Cerebellar nuclear complex (tissue), 1 donor: ENCODE measurements around the gene ARHGAP18.

Source experiments
- DNase-seq, 2 experiments: peaks; one replicate each; lab custom pipeline; 2025; lab: John Stamatoyannopoulos, UW

Gene ARHGAP18

GRCh38 chr6:129643176-129643575 is 66.8 kb downstream of the ARHGAP18 start:
- no peak for DNase-seq

- no peak for DNase-seq
These were observed 67.7 kb downstream of the ARHGAP18 start for GRCh38 chr6:129642322-129642721.

DNA sequence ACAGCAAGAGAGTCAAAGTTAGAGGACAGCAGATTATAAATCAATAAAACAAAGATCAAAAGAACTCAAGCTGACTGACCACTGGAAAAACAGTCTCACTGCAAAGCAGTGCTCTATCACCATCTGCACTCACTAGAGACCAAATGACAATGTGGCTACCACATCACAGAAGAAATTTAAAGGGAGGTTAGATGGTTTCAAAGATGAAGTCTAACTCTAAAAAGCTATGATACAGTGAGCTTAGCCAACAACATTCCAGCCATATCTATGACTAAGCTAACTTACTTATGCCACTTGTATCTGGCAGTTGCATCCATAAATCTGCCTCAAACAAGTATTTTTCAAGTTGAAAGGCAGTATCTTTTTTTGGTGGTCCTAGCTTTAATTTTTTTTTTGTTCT is 68.6 kb downstream of the ARHGAP18 start:
- no peak for DNase-seq

DNA sequence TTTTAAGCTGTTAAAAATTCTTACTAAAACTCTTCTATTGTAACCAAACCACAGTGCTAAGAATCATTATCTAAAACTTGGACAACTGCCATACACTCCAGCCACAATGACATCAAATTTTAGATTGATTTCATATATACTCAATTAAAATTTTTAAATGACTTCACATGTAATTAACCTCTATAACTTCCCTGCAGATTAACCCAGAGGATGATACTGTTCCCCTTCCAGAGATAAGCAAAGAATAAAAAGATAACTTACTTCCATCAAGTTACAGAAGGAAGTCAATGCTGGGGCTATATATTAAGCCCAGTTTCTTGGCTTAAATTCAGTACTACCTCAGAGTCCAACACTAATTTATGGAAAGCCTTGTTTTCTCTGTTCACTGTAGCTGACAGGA is 71.3 kb downstream of the ARHGAP18 start:
- DNase-seq = no peak

DNA sequence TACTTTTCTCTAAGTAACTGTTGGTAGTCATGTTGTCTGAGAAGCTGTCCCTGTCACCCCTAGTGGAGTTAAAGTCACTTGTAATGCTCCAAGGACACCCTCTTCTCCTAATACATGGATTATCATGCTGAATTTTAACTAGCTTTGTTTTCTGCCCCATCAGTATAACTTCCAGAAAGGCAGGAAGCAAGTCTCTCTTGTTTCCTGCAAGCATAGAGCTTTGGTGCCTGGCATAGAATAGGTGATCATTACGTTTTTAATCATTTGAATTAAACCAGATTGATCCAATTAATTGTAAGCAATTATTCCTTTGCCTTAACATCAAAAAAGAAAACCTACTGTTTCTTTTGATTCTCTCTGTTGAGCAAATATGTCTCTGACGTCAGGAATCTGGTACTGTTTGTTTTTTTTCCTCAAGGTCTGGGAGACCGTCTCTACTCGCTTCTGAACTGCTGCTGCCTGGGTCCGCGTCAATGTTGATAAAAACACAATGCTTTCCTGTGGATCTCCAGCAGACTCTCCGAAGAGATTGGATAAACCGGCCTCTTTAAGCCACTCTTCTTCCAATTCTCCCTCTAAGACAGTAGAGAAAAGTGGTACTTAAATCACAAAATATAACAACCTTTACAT is 71.8 kb downstream of the ARHGAP18 start:
- DNase-seq = no peak

- no peak for DNase-seq
These were observed 72.5 kb downstream of the ARHGAP18 start for GRCh38 chr6:129637340-129638054.

DNA sequence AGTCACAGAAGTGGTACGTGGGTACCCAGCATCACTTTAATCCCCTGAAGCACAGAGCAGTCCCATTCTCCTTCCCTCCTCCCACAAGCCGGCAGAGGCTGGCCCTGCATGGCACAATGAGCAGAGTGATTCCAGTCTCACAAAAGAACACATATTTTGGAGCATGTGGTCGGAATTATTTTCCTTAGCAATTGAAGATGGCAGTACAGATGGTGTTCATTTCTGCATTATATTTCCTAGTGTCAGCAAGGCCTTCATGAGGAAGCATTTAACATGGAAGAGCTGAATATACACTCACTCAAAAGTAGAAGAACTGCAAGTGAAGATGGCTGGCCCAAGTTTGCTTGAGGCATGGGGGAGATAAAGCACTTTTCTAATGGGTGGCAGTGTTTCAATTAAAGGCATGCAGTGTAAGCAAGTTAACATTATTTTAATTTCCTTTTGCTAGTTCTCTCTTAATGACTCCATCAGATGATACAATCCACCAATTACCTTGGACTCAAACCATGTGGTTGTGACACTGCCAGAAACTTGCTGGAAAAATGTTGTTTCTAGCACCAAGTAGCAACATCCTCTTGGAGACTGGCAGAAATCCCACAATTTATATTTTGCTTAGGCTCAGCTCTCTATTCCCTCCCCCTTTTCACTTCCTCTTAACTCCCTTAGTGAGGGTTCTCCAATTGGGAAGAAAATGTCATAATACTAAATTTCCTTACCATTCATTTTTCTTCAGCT is 74.4 kb downstream of the ARHGAP18 start:
- no peak for DNase-seq

DNA sequence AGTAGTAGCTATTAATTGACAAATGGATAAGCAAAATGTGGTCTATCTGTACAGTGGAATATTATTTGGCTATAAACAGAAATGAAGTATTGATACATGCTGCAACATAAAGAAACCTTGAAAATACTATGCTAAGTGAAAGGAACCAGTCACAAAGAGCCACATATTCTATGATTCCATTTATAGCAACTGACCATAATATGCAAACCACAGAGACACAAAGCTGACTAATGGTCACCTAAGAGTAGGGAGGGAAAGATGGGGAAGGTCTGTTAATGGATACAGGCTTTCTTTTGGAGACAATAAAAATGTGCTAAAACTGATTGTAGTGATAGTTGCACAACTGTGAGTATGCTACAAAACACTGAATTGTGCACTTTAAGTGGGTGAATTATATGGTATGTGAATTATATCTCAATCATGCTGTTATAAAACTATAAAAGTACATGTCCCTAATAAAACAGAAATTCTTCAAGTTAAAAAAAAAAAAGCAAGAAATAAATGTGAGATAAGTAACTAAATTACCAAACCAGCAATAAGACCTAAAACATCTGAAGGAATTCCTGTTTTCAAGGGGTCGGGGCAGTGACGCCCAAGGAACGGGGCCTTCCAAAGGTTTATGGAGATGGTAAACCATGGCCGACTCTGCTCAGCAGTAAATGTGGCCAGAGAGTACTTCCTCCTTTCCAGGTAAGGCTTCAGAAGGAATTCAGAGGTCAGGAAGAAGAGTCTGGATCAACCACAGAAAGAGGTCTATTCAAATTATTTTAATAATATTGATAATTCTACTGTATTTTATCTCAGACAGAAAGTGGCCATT is 75.4 kb downstream of the ARHGAP18 start:
- DNase-seq = no peak

DNA sequence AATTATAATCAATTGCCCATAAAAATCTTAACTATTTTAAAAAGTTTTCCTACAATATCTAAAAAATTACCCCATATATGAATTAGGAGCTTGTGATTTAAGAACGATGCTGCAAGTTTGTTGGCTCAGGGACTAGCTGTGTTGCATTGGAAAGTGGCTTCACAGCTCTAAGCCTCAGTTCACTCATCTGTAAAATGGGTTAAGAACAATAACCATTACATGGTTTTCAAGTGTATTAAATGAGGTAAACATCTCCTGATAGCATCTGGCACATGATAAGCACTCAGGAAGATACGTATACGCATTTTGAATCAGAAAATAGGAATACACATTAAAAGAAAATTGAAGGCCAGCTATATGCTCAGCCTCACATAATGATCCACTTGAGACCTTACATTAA is 76.4 kb downstream of the ARHGAP18 start:
- no peak for DNase-seq

GRCh38 chr6:129632172-129632613 is 77.8 kb downstream of the ARHGAP18 start:
- no peak for DNase-seq

DNA sequence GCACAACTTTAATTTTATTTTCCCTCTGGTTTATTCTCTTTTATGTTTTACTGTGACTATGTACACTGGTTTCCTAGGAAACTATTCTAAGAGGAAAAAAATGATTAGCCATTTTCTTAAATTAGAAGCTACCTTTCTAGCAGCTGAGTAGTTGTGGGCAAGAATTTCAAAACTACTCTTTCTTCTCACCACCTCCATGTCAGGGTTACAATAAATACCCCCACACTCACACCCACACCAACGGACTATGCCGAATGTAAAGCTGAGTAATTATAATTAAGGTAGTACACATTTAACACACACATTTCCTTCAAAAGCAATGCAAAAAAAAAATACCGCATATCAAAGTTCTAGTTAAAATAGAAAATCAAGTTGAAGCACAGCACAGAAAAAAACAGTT is 78.9 kb downstream of the ARHGAP18 start:
- DNase-seq = no peak

DNA sequence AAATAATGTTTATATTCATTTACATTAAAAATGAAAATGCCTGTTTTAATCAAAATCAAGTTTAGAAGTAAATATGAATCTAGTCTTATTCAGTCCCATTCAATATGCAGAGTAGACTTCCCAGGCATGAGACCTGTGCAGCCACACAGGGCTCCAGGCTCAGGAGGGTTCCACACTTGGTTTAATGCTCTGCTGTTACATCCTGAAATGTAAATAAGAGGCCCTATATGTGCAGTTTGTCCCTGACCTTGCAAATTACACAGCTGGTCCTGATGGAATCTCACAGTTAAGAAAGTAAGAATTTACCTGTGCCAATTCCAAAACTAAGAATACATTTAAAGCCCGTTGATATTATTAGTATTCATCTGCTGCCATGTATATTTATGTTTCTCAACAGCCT is 79.4 kb downstream of the ARHGAP18 start:
- DNase-seq = no peak

DNA sequence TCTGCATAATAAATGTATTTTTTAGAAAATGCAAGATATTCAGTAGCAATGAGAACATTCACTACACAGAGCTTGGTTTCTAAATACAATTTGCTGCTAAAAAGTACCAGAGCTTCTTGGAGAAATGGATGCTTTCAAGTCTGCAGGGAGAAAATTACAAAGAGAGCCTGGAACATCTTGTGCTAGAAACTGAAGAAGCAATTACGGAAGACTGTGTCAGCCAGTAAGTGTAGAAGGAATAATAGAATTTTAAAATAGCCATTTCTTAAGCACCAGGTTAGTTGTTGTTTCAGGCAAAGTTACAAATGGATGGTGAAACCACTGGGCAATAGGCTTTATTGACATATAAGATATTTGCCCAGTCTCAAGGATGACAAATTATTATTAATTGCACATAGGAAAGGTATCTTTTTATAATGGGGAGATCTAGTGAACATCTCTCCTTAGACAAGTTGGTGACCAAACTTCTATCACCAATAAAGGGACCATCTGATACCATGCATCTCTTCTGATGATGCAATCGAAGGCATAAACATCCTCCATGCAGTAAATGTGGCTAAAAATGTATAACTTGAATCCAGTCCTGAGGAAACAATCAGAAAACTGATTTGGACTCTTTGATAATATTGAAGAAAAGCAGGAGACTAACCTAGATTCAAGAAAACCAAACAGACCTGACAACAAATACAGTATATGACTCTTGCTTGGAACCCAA is 81.7 kb downstream of the ARHGAP18 start:
- DNase-seq = no peak

- DNase-seq = no peak
These were observed 85.5 kb downstream of the ARHGAP18 start for GRCh38 chr6:129624488-129624887.

GRCh38 chr6:129623008-129623732 is 86.8 kb downstream of the ARHGAP18 start:
- no peak for DNase-seq

GRCh38 chr6:129621252-129621651 is 88.7 kb downstream of the ARHGAP18 start:
- no peak for DNase-seq

DNA sequence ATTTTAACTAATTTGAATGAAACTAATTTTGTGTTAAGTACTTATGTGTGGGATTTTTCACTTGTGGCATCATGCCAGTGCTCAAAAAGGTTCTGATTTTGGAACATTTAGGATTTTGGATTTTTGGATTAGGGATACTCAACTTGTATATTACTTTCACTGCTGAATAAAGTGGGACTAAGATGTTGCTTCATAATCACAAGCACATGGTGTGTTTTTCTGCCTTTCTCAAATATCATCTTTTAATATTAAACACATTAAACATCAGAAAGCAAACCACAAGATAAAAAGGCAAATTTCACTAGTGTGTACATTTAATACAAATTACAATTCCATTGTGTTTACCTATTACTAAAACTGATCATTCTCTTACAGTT is 89.8 kb downstream of the ARHGAP18 start:
- no peak for DNase-seq

DNA sequence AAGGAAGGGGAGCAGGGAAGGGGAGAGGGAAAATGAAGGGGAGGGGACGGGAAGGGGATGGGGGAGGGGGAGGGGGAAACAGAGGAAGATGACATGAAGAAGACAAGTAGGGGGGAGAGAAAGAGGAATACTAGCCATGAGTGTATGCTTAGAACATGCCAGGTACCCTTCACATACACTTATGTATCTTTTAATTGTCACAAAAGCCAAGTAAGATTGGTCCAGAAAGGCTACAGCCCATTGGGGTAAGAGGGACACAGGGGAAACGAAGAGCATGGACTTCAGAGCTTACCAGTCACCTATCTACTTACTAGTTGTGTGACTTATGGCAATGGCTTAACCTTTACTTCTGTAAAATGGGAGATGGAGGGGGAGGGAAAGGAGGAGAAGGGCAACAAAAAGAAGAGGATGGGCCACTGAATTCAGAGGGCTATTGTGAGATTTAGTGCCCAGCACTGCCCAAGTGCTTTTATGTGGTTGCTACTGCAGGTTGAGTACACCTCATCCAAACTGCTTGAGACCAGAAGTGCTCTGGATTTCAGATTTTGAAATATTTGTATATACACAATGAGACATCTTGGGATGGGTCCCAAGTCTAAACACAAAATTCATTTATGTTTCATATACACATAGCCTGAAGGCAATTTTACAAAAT is 90.3 kb downstream of the ARHGAP18 start:
- no peak for DNase-seq

GRCh38 chr6:129617986-129618385 is 92.0 kb downstream of the ARHGAP18 start:
- DNase-seq = no peak

DNA sequence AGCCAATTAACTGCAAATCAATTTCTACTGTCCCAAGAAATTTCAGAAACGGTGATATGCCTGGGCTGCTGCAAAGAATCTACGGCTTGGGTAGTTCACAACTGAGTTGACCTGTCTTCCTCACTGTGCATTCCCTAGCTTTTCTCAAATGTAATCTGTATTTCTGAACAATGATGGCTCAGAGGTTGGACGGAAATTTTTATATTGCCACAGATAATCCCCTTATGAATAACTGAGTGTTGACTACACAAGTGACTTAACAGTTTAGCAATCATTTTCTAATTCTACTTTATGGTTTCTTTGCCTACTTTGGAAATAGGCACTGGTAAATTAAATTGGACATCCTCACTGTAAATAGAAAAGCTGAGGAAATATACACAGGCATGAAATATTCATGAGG is 94.5 kb downstream of the ARHGAP18 start:
- no peak for DNase-seq
